ENCODE results near the gene CRLF1.

Gene CRLF1

DNA sequence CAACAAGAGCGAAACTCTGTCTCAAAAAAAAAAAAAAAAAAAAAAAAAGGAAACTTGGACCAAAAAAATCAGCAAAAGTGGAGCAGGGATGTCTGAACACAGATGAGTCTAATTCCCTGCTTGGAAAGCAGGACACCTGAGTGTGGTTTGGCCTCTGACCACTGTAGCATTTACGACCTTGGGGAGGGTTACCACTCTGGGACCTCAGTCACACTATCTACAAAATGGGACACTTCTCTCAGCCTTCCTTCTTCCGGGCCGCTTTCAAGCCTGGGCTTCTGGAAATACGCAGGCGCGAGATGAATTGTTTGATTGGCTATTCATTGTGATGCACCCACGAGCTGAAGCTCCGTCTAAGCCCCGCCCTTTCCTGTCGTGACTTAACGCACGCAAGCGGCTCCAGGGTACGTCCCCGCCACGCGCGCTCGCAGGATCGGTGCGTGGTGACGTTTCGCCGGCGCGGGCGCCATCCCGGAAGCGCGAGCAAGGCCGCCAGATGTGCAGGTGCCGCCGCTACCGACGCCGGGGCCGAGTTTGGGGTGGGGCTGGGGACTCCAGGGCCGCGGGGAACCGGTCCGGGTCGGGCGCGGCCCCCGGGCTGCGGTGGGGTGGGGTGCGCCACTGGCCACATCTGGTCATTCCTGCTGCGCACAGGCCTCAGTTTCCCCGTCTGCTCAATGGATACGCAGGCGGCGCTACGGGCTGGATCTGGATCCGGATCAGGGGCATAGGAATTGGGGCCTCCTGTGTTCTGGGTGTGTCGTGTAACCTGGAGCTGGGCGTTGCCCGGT, 49.0 kb downstream of the CRLF1 start, which contains the start of gene KXD1:
KXD1 (plus strand) TSS at position 460 of the 791 bp plus-strand sequence. CDS start 4,187 bp downstream, outside the sequence.
- DNase-seq (ENCODE audit: low spot score), result peak; percentile 98

DNA sequence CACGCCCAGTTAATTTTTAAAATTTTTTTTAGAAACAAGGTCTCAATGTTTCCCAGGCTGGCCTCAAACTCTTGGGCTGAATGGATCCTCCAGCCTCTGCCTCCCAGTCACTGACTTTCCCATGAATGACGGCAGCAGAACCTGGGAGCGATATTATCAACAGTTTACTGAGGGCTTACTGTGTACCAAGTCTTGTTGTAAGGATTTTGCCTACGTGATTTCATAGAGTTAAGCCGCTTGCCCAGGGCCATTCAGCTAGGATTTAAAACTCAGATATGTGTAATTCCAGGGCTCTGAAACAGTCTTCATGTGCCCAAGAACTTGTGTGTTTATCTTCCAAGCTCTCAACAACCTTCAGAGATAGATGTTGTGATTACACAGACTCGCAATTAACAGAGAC, 55.0 kb downstream of the CRLF1 start:
- DNase-seq (ENCODE audit: low spot score), result no peak

DNA sequence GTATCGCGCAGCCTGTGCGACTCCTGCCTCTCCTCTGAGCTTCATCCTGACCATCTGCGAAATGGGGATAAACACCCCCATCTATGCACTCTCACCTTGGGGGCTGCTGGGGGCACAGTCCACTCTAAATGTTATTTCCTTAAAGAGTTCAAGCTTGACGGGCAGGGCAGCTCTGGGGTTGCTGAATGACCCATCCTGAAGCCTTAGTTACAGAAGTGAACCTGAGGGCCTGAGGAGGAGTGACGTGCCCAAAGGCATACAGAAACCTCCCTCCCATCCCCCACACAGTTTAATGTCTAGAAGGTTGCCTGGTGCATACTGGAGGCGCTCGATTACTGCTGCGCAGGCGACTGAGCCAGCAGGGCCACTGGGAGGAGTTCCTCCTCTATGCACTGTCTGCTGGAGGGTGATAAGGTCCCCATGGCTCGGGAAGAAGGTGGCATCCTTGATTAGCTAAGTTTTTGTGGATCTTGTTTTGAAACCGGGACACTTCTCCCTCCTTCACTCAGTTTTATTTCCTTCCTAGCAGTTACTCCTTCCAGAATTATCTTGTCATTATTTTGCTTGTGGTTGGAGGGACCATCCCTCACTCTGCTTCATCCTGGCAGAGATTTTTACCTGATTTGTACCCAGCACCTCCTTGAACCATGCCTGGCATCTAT, 62.7 kb downstream of the CRLF1 start:
- DNase-seq (ENCODE audit: low spot score), result peak; percentile 72

Data from GM03348 (cell line).